Adrenal gland (tissue), 12 donors: ENCODE data around the gene DEPDC1B. TPM values are rescaled to one million over a fixed set of nuclear protein-coding genes. Genes with fewer than 3 reads are reported as not detected.

Source experiments
- DNase-seq, 7 donors: peaks; one replicate each; pipeline ENCODE4 v3.0.0-alpha.2; 2019 to 2020
- H3K27ac ChIP-seq, 5 donors: fragments of 200-600 bp; sonication (generic) in 4 of 5; 1 replicate in 3 of 5; 2 replicates in 2 of 5; pipeline versions ENCODE4 v1.5.1 to v1.8.0; 2016 to 2020; ENCODE audit warnings: mild to moderate bottlenecking in 1 of 5
- H3K27me3 ChIP-seq: fragments of 200-600 bp; 2 replicates; pipeline ENCODE4 v1.8.0; 2021
- H3K36me3 ChIP-seq, 2 donors: fragments of 200-600 bp; replicated peaks in 1 of 2; 1 replicate in 1 of 2; 2 replicates in 1 of 2; pipeline versions ENCODE4 v1.5.1 to v1.8.0; 2018 to 2022
- H3K4me1 ChIP-seq, 2 donors: fragments of 200-600 bp; replicated peaks in 1 of 2; 1 replicate in 1 of 2; 2 replicates in 1 of 2; pipeline versions ENCODE4 v1.5.1 to v1.8.0; 2018 to 2021
- H3K4me3 ChIP-seq, 4 donors: fragments of 200-600 bp; sonication (generic) in 3 of 4; one replicate each; pipeline ENCODE4 v1.5.1; 2016 to 2018
- H3K9me3 ChIP-seq, 3 donors: fragments of 200-600 bp; sonication (generic) in 1 of 3; replicated peaks in 1 of 3; 1 replicate in 2 of 3; 2 replicates in 1 of 3; pipeline versions ENCODE4 v1.5.1 to v1.8.0; 2016 to 2021
- POLR2A ChIP-seq, 2 donors: fragments of 450-650 bp; IDR thresholded peaks; one replicate each; pipeline ENCODE4 v1.6.1; 2017; ENCODE audit warnings: antibody characterized with exemption in 2 of 2, mild to moderate bottlenecking in 2 of 2, moderate library complexity in 1 of 2
- WGBS, 4 donors: extraction: QIAGEN DNeasy Blood & Tissue Kit in 2 of 4; methylation state at CpG; one replicate each; pipeline versions ENCODE4 v1.1.5 to v1.1.7; 2013 to 2017; 5-methylcytosine and 5-hydroxymethylcytosine counted together
- intact Hi-C, 2 donors: fragments of 100-400 bp; cut with DNase I; formaldehyde crosslinking; loops; one replicate each; pipeline versions ENCODE4 v1.14.1 to v1.15.0; 2022 to 2023
- polyA plus RNA-seq, 3 donors: library from polyadenylated mRNA; stranded (reverse); fragments of 200-250 nt in 2 of 3; fragments of 350-450 nt in 1 of 3; fragmentation: Illumina TruSeq in 1 of 3; extraction: RNeasy Lipid Tissue Mini Kit (QIAGEN cat#74804) in 1 of 3; gene quantifications; one replicate each; pipeline ENCODE4 v1.2.3, GENCODE V29; 2013 to 2014
- total RNA-seq, 9 donors: library from RNA; depleted of rRNA in 4 of 9; stranded (reverse); fragments of >200 nt in 4 of 9; fragments of 120-200 nt in 1 of 9; fragmentation: NEBNext Ultra II Directional in 1 of 9; extraction: Animal tissue kit (Norgen Biotek cat#: 25700) in 1 of 9; gene quantifications; one replicate each; pipeline versions ENCODE4 v1.1.0 to v1.2.4, GENCODE V29; 2013 to 2023
- TF ChIP-seq, protein P1 (sequence below), 6 experiments: fragments of 450-650 bp in 4 of 6; fragments of 200-600 bp in 2 of 6; sonication (generic) in 1 of 6; IDR thresholded peaks; 1 replicate in 5 of 6; 2 replicates in 1 of 6; pipeline versions ENCODE4 v1.5.1 to v1.8.0; 2016 to 2021; ENCODE audit warnings: antibody characterized with exemption in 6 of 6, mild to moderate bottlenecking in 2 of 6, moderate library complexity in 1 of 6
- donor health status: healthy with polysubstance abuse.
- donor health status: Bipolar disorder and iron deficiency.
- donor health status: DM: yes; HTN: yes; CAD: no.
- donor health status: DM: no; HTN: no; CAD: no.
- donor health status: DM: no; HTN: no; CAD: no.
- donor health status: DM: yes; HTN: yes; CAD: no.

Gene DEPDC1B
- total and polyA plus RNA-seq, 12 donors, result 0.08 to 7.0 (median 0.36) TPM; not detected in 1

DNA sequence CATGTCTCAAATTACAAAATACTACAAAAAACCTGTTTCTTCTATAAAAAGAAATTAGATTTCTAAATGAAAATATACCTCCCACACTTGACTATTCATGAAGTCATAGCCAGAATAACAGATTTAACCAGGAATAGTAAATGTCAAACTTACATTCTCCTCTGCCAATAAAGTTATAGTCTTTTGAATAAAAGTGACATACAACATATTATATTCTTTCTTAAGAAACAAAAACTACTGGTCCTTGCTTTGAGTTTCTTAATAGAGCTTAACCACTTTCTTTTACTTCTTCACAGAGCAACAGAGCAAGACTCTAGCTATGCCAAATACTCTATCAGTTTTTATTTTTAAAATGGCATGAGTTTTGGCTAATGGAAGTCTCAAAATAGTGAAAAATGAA is 61.7 kb downstream of the DEPDC1B start:
- Histone ChIP-seq H3K4me1 (no peaks in the 10 kb centered on the region), H3K4me3 (no peak overlapping the region), H3K36me3 (no peaks in the 10 kb centered on the region), H3K27me3 (no peaks in the 10 kb centered on the region), H3K9me3 (no peaks in the 10 kb centered on the region), H3K27ac (no peak overlapping the region)
- DNase-seq, result no peak
- TF ChIP-seq, protein P1, sequence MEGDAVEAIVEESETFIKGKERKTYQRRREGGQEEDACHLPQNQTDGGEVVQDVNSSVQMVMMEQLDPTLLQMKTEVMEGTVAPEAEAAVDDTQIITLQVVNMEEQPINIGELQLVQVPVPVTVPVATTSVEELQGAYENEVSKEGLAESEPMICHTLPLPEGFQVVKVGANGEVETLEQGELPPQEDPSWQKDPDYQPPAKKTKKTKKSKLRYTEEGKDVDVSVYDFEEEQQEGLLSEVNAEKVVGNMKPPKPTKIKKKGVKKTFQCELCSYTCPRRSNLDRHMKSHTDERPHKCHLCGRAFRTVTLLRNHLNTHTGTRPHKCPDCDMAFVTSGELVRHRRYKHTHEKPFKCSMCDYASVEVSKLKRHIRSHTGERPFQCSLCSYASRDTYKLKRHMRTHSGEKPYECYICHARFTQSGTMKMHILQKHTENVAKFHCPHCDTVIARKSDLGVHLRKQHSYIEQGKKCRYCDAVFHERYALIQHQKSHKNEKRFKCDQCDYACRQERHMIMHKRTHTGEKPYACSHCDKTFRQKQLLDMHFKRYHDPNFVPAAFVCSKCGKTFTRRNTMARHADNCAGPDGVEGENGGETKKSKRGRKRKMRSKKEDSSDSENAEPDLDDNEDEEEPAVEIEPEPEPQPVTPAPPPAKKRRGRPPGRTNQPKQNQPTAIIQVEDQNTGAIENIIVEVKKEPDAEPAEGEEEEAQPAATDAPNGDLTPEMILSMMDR (IDR thresholded peaks at IDR 0.05), result no peak
- no peak for TF ChIP-seq POLR2A (IDR thresholded peaks at IDR 0.05)
- intact Hi-C loops, result no loop called here

DNA sequence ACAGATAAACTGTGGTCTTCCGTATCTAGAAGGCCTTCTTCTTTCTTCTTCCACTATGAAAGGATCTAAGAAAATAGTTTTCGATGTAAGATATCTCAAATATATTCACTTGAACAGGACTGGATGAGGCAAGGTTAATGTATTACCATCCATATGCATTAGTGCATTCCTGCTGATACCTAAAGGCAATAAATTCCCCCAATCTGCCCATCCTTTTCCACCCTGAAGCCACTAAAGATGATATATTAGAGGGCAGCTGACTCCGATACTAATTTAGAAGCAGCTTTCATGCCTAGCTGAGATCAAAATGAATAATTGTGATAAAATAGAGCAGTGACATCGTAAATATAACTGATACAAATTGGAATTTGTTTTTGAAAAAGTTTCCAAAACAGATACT is 63.3 kb downstream of the DEPDC1B start:
- TF ChIP-seq POLR2A (IDR thresholded peaks at IDR 0.05), result no peak
- TF ChIP-seq, protein P1 (IDR thresholded peaks at IDR 0.05), result no peak
- 92 to 96% (median 94%) methylated on average over 4 of the region's 4 CpGs for WGBS, 4 donors
- no peaks in the 10 kb centered on the region for H3K4me1 ChIP-seq

DNA sequence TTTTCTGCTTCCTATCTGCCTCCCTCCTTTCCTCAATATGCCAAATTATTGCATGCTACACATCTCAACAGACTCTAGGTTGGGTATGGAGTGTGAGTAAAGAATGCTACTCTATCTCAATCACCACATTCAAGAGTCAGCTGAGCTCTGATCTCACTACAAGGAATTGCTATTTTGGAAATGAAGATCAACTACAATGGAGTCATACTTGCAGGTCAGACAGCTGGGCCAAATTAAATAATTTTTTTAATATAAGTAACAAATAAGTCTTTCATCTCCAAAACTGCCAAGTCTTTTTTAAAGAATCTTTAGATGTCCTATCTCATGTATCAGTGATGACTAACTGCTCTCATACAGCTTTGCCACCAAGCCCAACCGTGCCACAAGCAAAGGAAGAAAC is 64.0 kb downstream of the DEPDC1B start:
- H3K27ac ChIP-seq, result no peak overlapping the region
- no peaks in the 10 kb centered on the region for H3K9me3 ChIP-seq
- 86 to 100% (median 95%) methylated on average over 1 of the region's 1 CpG for WGBS, 4 donors
- TF ChIP-seq POLR2A (IDR thresholded peaks at IDR 0.05), result no peak
- TF ChIP-seq, protein P1 (IDR thresholded peaks at IDR 0.05), result no peak
- H3K4me1 ChIP-seq, result no peaks in the 10 kb centered on the region
- intact Hi-C loops, result no loop called here
- no peaks in the 10 kb centered on the region for H3K27me3 ChIP-seq
- no peak for DNase-seq
- no peak overlapping the region for H3K4me3 ChIP-seq
- no peaks in the 10 kb centered on the region for H3K36me3 ChIP-seq

More for the DNA sequence above, 63.3 kb downstream of the DEPDC1B start:
- intact Hi-C loops, result no loop called here
- Histone ChIP-seq H3K27me3 (no peaks in the 10 kb centered on the region), H3K36me3 (no peaks in the 10 kb centered on the region), H3K9me3 (no peaks in the 10 kb centered on the region), H3K4me3 (no peak overlapping the region), H3K27ac (no peak overlapping the region)
- no peak for DNase-seq

DNA sequence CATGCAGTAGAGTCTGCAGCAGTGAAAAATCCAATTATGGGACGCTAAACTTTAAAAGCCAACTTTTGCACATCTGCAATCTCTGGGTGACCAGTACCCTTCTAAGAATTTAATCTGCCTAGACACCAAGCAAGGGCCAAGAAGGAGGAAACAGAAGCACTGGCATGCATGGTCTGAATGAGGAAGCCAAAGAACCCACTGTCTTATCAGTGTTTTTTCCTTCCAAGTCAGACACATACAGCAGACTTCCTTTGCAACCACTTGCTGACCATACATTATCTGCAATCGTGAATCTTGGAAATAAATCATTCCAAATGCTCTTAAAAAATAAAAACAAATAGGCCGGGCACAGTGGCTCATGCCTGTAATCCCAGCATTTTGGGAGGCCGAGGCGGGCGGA is 65.9 kb downstream of the DEPDC1B start:
- Histone ChIP-seq H3K27me3 (no peaks in the 10 kb centered on the region), H3K27ac (no peak overlapping the region), H3K36me3 (no peaks in the 10 kb centered on the region), H3K4me1 (no peaks in the 10 kb centered on the region), H3K9me3 (no peaks in the 10 kb centered on the region), H3K4me3 (no peak overlapping the region)
- TF ChIP-seq, protein P1 (IDR thresholded peaks at IDR 0.05), result no peak
- TF ChIP-seq POLR2A (IDR thresholded peaks at IDR 0.05), result no peak
- intact Hi-C loops, result no loop called here
- DNase-seq, result no peak
- 58 to 79% (median 64%) methylated on average over 6 of the region's 6 CpGs for WGBS, 4 donors
